LHCN-M2 (cell line): ENCODE results near the gene PARD3B. TPM values are rescaled to one million over a fixed set of nuclear protein-coding genes. Genes with fewer than 3 reads are reported as not detected.

Experiments used
- DNase-seq: peaks from one replicate; pipeline ENCODE4 v3.0.0-alpha.2; 2012; ENCODE audit warnings: low read depth
- total RNA-seq: library from RNA; depleted of rRNA; stranded (reverse); fragments of >200 nt; gene quantifications from 2 replicates; pipeline ENCODE4 v1.2.3, GENCODE V29; 2014

PARD3B gene
- total RNA-seq, 1 experiment from 2014 or later: 4.0 TPM

DNA sequence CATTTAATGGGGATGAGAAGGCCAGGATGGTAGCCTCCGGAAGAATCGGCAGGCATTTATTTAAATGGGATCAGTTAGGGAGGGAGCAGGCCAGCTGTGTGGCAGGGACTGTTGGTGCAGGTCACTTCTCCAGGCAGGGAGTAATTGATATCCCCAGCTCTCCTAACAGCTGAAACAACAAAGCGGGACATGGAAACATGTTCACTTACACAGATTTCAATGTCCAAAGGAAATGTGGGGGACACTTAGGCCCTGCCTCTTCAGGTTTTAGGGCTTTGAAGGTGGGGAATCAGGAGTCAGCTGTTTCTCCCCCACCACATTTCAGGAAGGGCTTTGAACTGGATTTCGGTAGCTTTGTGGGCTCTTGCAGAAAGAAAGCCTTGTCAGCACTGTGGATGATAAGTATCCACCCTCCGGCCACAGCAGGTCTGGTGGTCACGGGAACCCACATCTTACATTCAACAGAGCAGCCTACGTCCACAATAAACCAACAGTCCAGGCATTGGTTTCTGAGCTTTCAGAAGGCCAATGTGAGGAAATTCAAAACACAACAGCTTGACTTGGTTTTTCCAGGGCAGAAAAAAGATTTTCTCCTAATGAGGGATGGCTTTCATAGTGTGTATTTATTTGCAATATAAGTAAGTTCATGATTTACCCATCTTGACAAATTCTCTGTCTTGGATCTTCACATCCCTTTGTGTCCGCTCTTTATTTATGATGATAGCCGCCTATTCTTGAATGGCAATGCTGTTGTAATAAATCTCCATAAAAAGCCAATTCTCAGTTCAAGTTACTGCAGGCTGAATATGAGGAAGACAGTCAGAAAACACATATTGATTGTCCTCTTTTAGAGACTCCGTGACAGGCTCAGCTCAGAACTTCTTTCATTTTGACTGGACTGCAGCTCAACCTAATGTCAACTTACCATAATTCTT is 1040.4 kb downstream of the PARD3B start:
- peak; percentile 99 for DNase-seq

DNA sequence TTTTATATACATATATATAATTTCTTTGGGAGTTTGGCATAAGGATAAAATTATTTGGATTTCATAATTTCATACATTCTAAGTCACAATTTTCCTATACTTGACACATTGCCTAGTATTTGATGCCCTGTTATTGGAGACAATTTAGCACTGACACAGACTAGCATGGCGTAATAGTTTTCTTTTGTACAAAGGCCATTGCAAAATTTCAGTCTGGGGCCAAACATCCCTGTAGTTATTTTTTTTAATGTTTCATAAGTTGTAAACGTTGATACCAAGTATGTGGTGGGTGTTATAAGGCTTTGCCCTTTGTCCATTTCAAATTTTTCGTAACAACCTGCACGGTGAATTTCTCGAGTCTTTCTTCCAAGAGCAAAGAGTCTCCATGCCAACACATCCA is 1041.4 kb downstream of the PARD3B start:
- no peak for DNase-seq

DNA sequence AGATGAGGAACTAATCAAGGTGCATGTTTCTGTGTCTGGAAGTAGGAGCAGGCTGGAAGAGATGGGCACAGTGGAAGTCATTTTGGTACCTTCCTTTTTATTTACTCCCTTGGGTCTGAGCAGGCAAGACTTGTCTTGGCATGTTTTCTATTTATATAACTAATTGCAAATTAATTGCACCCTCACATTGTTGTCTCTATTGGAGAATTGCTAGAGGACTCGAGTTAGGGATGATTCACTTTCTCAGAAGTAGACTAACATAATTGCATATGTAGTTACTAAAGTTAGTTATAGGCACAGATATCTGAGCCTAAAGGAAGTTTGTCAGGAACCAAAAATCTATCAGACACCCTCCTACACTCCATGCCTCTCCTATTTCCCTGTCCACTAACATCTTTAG is 1044.2 kb downstream of the PARD3B start:
- no peak for DNase-seq

DNA sequence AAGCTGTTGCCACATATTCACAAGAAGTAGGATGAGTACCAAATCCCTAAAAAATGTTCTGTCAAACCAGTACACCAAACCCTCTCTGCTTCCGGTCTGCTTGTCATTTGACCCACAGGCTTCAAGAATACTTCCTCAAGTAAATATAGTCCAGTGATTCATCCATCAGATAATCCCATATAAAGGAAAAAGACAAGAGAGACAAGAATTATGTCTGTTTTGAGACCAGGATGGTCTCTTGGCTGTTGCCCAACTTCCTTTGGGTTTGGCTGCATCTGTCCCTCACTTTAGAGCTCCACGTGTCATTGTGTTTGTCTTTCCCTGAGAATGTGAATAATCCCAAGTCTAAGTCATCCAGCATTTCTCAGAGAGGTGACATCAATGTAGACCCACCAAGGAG is 1045.5 kb downstream of the PARD3B start:
- peak; percentile 94 for DNase-seq

DNA sequence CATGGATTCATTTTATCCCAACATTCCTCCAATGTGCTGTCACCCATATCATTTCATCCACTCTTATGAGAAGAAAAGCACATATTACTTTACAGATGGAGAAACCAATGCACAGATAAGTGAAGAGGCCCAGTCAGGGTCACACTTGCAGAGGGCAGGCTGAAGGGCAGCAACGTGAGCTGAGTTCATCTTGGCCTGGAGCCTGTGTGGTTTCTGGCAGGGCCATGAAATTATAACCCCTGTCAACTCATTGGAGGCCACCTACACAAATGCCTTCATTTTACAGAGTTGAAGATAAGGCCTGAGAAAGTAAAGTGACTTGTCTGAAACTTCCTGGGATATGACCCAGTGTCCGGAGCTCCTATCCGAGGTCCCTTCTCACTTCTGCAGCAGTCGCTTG is 1048.6 kb downstream of the PARD3B start:
- no peak for DNase-seq

DNA sequence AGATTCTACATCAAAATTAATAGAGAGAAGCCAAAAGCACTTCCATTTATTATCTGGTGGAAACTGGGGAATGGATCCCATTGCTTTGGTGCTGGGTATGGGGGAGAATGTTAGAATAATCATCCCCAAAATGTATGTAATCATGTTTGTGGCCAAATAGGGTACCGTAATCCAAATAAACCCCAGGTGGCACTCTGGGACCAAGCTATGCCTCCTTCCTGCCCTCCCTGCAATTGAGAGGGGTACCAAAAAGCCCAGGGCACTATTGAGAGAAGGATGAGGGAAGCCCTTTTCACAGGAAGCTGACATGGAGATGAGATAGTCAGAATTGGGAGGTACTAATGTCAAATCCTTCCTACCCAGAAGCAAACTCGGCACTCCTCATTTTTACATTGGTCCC is 1051.3 kb downstream of the PARD3B start:
- no peak for DNase-seq

DNA sequence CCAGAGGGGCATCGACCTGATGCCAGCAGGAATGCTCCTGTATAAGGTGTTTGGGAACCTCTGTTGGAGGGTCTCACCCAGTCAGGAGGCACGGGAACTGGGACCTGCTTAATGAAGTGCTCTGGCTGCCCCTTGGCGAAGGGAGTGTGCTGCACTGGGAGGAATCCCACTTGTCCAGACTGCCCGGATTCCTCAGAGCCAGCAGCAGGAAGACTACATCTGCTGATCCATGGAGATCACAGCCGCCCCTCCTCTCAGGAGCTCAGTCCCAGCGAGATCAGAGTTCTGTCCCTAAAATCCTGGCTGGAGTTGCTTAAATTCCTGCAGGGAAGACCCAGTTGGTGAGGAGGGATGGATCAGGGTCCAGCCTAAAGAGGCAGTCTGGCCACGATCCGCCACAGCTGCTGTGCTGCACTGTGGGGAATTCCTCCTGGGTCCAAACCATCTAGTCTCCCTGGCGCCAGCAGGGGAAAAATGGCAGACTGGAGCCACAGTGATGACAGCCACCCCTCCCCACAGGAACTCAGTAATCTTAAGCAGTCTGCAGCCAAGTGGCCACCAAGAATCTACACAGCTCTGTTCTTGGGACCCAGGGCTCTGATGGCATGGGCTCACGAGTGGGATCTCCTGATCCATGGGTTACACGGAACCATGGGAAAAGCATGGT is 1060.5 kb downstream of the PARD3B start:
- no peak for DNase-seq

DNA sequence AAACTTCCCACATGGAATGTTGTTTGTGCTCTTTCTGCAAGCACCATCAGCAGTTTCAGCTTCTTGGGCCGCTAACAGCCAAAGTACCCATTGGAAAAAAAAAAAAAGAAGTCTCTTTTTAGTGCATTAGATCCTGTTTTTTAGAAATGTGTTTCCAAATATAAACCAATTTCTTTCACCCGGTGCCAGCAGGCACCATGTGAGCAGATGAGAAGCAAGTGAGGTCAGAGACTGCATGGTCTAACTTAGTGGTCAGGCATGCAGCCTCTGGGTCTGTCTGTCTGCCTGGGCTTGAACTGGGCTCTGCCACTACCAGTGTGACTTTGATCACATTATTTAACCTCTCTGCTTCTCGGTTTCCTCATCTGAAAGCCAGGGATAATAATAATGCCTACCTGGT is 1061.9 kb downstream of the PARD3B start:
- no peak for DNase-seq

DNA sequence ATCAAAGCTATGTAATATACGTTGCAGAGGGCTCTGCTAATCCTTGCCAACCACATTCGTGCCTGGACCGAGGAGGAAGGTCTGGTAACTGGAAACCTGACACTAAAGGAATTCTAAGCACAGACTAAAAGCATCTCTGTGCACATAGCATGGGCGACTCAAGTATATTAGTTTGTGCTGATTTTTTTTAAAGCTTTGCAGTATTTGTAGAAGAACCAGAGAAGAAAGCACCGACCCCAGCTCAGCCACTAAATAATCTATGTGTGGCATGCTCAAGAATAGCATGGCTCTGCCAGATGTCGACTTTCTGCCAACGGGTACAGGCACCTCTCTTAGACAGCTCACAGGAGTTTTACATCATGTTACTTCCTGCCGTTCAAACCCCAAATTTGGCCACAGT is 1063.8 kb downstream of the PARD3B start:
- DNase-seq: no peak

DNA sequence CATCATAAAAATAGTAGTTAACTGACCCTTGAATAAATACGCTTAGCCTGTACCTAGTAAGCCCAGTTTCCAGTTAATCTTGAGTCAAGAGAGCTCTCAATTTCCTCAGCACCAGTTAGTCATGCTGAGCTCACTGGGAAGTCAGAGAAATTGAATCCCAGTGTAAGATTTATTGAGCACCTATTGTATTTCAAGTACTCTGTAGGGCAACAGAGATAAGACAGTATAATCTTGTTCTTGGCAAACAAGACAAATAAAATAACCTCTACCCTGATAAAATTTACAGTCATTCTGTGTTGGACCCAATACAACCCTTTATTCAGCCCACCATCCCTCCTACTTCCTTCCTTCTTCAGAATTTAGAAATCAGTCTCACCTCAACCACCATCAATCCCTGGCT is 1065.2 kb downstream of the PARD3B start:
- DNase-seq: peak; percentile 77

DNA sequence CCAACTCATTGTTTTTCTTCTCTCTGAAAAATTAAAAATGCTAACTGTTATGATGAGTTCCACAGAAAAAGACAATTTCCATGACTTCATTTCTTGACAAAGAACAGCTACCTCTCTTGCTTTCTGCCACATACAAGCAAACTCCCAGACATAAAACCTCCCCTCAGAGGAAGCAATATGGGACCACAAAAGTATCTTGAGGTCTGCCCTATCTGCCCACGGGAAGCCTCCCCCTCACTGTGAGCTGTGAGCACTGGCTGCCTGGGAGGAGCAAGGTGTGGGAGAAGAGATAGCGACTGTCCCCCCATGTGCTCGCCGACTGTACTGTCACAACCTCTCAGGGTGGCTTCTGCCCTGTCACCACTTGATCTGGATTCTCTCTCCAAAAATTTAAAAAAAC is 1067.4 kb downstream of the PARD3B start:
- DNase-seq: no peak

DNA sequence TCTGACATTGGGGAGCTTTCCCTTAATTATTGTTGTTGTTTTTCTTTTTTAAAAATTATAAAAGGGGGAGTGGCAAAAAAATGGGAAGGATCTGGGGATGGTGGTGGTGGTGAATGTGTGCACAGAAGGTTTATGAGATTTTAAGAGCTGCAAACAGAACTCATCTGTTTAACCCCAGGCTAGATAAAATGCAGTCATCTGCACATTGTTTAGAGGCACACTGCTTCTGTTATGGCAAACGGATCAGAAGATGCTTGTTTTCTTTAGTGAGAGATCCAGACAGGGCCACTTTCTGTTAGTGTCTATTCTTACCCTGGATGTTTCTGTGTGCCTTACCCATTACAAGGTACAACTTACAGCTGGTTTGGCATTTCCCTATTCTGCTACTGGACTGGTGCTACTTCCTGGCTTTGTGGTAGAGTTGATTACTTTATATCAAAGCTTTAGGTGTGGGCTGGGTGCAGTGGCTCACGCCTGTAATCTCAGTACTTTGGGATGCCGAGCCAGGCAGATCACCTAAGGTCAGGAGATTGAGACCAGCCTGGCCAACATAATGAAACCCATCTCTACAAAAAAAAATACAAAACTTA is 1068.8 kb downstream of the PARD3B start:
- DNase-seq: no peak

DNA sequence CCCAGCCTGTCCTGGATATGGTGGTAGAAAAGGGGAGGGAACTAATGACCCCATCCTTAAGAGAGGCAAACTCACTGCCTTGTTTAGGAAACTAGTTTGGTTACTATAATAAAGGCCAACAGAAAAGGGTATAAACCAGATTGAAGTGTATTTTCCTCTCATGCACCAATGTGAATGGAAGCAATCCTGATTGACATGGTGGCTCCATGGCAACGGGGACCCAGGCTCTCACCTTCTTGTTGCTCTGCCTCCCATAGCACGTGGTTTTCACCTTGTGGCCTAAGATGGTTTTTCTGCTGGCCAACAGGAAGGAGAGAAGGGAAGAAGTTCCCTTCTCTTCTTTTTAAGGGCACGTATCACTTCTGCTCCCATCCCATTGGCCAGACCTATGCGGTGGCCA is 1069.7 kb downstream of the PARD3B start:
- DNase-seq: no peak

DNA sequence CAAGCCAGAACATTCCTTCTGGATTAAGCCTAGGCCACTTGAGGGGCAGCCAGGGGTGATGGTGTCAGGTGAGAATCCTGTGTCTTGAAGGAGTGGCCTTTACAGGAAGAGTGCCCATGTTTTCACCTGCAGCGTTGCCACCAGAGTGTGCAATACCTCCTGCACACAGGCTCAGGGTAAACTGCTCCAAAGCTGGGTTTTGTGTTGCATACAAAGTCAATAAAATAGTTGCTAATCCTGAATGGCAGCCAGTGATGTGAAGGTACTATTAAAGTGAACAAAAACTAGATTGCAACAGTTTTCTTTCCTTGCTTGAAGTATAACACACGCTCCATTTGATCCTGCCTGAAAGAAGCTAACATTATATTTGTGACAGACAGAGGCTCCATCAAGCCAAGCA is 1072.6 kb downstream of the PARD3B start:
- no peak for DNase-seq

DNA sequence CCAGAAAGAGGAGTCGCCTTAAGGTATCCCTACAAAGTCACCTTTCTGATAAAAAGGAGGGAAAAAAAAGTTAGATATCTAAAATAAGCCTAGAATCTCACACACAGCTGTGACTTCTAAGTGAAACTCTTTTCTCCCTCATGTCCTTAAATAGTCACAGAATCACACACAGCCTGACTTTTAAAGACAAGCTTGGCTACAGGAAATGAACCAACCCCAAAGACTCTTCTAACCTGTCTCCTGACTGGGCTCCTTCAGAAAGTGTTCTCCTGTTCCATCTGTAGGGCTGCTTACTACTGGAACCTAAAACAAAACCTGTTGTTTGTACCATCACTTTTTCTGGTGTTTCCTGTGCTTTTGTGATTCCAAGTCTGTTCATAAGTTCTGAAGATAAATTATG is 1074.3 kb downstream of the PARD3B start:
- DNase-seq: no peak

DNA sequence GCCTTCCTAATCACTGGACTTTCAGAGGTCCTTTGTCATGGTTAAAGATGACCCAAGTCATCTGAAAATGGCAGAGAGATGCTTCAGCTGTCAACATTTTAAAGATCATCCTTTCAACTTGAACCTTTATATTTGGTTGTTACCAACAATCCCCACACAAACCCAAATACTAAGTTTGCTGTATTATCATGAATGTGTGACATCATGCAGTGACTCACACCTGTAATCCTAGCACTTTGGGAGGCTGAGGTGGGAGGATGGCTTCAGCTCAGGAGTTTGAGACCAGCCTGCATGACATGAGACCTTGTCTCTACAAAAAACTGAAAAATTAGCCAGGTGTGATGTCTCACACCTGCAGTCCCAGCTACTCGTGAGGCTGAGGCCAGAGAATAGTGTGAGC is 1081.8 kb downstream of the PARD3B start:
- DNase-seq: no peak

DNA sequence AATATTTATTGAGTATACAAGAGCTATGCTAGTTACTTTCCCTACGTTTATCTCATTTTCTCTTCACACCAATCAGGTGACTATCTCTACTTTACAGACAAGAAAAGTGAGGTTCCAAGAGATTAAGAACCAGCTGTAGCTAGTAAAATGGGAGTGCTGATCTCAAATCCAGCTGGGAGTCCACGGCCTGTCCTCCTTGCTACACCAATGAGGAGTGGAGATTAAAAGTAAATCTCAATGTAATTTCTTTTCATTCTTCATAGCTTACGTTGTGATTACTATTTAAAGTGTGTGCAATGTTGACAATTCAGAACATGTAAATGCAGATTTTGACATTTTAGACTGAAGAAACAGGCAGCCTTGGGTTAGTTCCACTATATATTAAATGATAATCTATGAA is 1083.1 kb downstream of the PARD3B start:
- no peak for DNase-seq

DNA sequence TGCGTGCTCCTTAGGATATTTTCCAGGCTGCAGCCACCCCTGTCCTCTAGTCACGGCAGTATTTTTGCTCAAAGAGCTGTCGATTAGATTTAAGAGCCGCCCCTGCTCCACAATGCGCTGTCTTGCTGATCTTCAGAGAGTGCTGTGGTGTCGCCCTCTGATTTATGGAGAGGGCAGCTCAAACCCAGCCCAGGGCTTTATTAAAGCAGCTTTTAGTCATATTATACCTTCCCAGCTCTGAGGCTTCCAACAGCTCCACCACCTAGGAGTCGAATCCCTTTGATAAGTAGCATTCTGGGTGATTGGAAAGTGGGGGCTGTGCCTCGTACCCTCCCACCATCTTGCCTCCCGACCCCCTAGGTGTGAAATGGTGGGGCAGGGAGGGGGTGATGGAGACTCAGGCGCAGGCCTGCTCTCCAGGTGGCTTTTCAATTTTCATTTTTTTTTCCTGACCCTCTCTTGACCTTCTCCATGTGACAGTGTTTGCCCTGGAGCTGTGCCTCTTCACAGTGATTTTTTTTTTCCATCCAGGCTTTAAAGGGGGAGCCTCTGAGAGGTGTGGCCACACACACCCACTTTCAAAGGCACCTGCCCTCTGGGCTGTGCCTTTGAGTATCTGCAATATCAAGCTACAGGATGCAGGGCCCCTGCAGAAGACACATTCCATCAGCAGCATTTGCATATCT is 1084.0 kb downstream of the PARD3B start:
- no peak for DNase-seq

DNA sequence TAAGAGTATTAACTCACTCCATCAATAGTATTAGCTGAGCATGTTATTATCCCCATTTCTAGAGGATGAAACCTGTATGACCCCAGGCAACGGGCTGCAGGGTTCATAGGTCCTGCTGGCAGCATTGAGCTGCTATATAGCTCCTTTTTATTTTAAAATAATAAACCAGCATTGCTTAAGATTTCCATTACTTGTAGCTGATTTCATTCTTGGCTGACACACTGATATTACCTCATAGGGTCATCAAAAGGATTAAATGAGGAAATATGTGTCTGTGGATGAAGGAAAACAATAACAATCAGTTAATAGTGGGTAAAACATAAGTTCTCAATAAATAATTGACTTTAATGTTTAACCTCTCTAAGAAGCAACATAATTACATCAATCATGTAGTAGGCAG is 1088.7 kb downstream of the PARD3B start:
- no peak for DNase-seq

DNA sequence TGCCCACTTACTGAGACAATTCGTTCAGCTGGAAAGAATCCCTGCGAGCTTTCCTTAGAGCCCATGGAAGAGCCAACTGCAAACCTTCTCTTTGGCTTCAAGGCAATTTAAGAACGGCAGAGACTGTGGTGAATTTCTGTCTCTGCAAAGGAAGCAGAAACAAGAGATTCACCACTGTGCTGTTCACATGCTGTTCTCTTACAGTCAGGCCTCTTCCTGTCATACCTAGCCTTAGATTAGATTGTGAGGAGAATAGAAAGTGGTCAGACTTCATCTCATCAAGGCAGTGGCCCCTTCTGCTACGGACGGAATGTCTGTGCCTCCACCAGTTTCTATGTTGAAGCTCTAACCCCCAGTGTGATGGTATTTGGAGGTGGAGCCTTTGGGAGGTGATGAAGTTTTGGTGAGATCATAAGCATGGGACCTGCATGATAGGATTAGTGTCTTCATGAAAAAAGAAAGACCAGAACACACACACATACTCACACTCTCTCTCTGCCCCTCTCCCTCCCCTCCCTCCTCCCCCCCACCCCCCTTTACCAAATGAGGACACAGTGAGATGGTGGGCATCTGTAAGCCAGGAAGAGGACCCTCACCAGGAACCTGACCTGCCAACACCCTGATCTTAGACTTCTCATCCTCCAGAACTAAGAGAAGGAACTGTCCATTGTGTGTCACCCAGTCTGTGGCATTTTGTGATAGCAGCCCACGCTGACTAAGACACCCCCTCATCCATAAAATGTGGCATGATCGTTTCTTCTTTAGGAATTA is 1091.5 kb downstream of the PARD3B start:
- DNase-seq: no peak

DNA sequence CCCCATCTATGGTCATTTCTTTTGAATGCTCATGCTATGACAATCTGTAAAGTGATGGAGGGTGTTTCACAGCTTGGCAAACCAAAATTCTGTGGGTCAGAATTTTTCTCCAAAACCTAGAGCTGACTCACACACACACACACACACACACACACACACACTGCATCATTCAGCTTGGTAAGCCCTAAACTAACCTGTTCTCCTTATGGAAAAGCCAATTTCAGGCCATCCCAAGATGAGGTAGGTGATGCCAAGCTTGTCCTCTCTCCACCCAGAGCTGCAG is 1092.0 kb downstream of the PARD3B start:
- no peak for DNase-seq
